ENCODE data around the gene PSMD9.
"Not testable (repeated sequence)": the region's sequence is repeated elsewhere in the genome, so short reads cannot be mapped to it uniquely, and the experiment has no call there.

The PSMD9 gene

GRCh38 chr12:121861636-121862254 is 26.8 kb upstream of the PSMD9 start:
- TF ChIP-seq CTCF (conservative IDR thresholded peaks at IDR 0.05; ENCODE audit: low read depth, low read length) = no peak
- peak; percentile 86 for DNase-seq (ENCODE audit: low read depth)
- peak overlapping the region; percentile 7 for H3K4me3 ChIP-seq (ENCODE audit: low read length)

- no peak for DNase-seq (ENCODE audit: low read depth)
- no peak for TF ChIP-seq CTCF (conservative IDR thresholded peaks at IDR 0.05; ENCODE audit: low read depth, low read length)
- H3K4me3 ChIP-seq (ENCODE audit: low read length) = no peak overlapping the region
These were observed 22.3 kb upstream of the PSMD9 start for GRCh38 chr12:121866331-121866730.

- H3K4me3 ChIP-seq (ENCODE audit: low read length); DNase-seq (ENCODE audit: low read depth): not testable (repeated sequence)
These were observed 19.4 kb upstream of the PSMD9 start for GRCh38 chr12:121869229-121869628.

DNA sequence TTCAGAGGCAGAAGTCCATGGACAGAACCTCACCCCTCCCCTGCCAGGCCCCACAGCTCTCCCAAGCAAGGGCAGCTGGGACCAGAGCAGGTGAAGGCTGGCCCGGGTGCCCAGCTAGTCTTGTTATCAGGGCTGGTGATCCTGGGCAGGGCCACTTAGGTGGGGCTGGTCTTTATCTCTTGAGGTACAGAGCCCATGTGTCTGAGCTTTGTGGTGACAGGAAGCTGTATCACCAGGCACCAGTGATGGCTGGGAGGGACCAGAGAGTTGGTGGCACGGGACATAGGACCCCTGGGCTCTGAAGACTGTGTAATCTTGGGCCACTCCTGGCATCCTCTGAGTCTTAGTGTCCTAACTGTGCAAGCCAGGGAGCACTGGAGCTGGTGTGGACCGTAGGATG is 17.1 kb upstream of the PSMD9 start:
- DNase-seq (ENCODE audit: low read depth) = no peak
- TF ChIP-seq CTCF (conservative IDR thresholded peaks at IDR 0.05; ENCODE audit: low read depth, low read length) = no peak

DNA sequence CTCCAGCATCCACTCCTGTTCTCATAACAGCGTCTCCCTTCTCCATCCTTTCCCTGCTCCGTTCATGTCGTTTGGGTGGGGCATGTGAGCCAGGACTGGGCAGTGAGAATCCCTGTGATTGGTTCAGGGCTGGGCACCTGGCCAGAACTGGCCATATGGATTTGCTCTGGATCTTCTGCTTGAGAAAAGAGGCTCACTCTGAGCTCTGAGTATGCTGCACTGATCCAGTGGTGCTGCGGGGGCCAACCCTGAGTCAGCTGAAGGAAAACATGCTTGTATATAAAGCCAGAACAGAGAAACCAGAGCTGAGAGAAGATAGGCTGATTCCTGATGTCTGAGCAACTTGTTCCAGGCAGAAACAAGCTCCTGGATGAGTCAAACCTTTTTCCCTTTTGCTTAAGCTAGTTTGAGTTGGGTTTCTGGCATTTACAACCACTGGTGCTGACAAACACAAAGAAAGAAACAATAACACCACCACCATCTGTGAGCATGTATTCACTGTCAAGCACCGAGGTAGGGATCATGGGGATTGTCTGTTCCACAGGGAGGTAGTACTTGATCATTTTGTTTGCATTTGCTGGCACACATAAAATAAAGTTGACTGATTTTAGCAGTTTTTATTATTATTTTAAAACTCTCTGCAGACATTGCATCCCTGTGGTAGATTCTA is 15.9 kb upstream of the PSMD9 start:
- DNase-seq (ENCODE audit: low read depth) = peak; percentile 20
- H3K4me3 ChIP-seq (ENCODE audit: low read length) = no peak overlapping the region
- TF ChIP-seq CTCF (conservative IDR thresholded peaks at IDR 0.05; ENCODE audit: low read depth, low read length) = no peak

More for the DNA sequence above, 17.1 kb upstream of the PSMD9 start:
- no peak overlapping the region for H3K4me3 ChIP-seq (ENCODE audit: low read length)

DNA sequence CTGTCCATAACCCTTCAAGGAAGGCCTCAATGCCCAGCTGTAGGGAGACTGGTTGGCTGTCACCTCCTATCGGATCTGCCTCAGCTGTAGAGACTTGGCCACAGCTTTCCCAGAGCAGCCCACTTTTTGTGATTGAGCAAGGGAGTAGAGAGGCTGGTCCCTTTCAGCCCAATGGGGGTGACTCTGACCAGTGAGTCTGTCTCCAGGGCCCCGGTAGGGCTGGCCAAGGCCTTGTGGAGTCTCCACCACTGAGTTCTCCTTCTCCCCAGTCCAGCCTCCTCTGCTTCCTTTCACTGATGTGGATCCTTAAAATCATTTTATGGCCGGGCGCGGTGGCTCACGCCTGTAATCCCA is 15.4 kb upstream of the PSMD9 start:
- no peak overlapping the region for H3K4me3 ChIP-seq (ENCODE audit: low read length)
- no peak for DNase-seq (ENCODE audit: low read depth)
- no peak for TF ChIP-seq CTCF (conservative IDR thresholded peaks at IDR 0.05; ENCODE audit: low read depth, low read length)

- H3K4me3 ChIP-seq (ENCODE audit: low read length) = no peak overlapping the region
- DNase-seq (ENCODE audit: low read depth) = no peak
- no peak for TF ChIP-seq CTCF (conservative IDR thresholded peaks at IDR 0.05; ENCODE audit: low read depth, low read length)
These were observed 14.5 kb upstream of the PSMD9 start for GRCh38 chr12:121874071-121874470.

Data from retinal pigment epithelial cell (primary cell).